WERI-Rb-1 (cell line): ENCODE data around the gene SLC6A3.

Experiments used
- DNase-seq: peaks from one replicate; pipeline ENCODE4 v3.0.0-alpha.2; 2020
- H3K27ac ChIP-seq: fragments of 250-450 bp; sonication (Bioruptor Pico); 2 replicates; pipeline ENCODE4 v1.5.1; 2020; ENCODE audit warnings: mild to moderate bottlenecking, moderate library complexity
- H3K27me3 ChIP-seq: fragments of 250-450 bp; sonication (Bioruptor Pico); 2 replicates; pipeline ENCODE4 v1.5.1; 2021; ENCODE audit warnings: mild to moderate bottlenecking, low read depth, moderate library complexity; ENCODE audit not compliant: insufficient read depth, severe bottlenecking
- H3K36me3 ChIP-seq: fragments of 250-450 bp; sonication (Bioruptor Pico); 2 replicates; pipeline ENCODE4 v1.5.1; 2020; ENCODE audit warnings: mild to moderate bottlenecking, moderate library complexity
- H3K4me3 ChIP-seq: 2 replicates; pipeline ENCODE4 v1.5.1; 2011; ENCODE audit warnings: low read depth, mild to moderate bottlenecking, control low read depth, low read length
- H3K9me3 ChIP-seq: fragments of 250-450 bp; sonication (Bioruptor Pico); 2 replicates; pipeline ENCODE4 v1.5.1; 2021; ENCODE audit warnings: mild to moderate bottlenecking, moderate library complexity; ENCODE audit not compliant: severe bottlenecking
- TF ChIP-seq, protein P1 (sequence below): IDR thresholded peaks from 2 replicates; pipeline ENCODE4 v1.5.1; 2011; ENCODE audit warnings: low read depth, mild to moderate bottlenecking, control low read depth, inconsistent platforms, low read length

Gene SLC6A3

DNA sequence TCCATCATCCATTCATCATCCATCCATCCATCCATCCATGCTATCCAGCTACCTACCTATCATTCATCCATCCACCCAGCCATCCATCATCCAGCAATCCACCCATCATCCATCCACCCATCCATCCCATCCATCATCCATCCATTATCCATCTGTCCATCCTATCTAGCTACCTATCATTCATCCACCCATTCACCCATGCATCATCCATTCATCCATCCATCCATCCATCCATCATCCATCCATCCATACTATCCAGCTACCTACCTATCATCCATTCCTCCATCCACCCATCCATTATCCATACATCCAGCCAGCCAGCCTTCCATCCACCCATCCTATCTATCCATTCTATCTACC is 26.3 kb downstream of the SLC6A3 start:
- Histone ChIP-seq H3K9me3 (peaks cover 4% of the 10 kb centered on the region), H3K4me3 (no peak overlapping the region), H3K27ac (no peak overlapping the region), H3K27me3 (no peaks in the 10 kb centered on the region), H3K36me3 (no peaks in the 10 kb centered on the region)
- TF ChIP-seq, protein P1, sequence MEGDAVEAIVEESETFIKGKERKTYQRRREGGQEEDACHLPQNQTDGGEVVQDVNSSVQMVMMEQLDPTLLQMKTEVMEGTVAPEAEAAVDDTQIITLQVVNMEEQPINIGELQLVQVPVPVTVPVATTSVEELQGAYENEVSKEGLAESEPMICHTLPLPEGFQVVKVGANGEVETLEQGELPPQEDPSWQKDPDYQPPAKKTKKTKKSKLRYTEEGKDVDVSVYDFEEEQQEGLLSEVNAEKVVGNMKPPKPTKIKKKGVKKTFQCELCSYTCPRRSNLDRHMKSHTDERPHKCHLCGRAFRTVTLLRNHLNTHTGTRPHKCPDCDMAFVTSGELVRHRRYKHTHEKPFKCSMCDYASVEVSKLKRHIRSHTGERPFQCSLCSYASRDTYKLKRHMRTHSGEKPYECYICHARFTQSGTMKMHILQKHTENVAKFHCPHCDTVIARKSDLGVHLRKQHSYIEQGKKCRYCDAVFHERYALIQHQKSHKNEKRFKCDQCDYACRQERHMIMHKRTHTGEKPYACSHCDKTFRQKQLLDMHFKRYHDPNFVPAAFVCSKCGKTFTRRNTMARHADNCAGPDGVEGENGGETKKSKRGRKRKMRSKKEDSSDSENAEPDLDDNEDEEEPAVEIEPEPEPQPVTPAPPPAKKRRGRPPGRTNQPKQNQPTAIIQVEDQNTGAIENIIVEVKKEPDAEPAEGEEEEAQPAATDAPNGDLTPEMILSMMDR, result no peak
- no peak for DNase-seq

DNA sequence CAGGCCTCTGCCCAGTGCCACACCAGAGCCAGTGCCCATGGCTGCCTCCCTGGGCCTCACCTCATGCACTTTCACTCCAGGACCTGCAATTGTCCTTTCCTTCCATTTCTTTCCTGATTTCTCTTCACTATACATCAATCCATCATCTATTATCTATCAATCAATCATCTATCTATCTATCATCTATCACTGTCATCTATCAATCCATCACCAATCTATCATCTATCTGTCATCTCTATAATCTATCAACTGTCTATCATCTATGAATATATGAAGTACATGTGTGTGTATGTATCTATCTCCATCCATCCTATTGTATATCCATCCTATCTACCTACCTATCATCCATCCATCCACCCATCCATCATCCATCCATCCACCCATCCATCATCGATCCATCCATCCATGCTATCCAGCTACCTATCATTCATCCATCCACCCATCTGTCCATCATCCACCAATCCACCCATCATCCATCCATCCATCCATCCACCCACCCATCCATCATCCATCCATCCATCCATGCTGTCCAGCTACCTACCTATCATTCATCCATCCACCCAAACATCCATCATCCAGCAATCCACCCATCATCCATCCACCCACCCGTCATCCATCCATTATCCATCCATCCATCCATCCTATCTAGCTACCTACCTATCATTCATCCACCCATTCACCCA is 26.9 kb downstream of the SLC6A3 start:
- Histone ChIP-seq H3K27ac (no peak overlapping the region), H3K4me3 (no peak overlapping the region), H3K36me3 (no peaks in the 10 kb centered on the region), H3K9me3 (peaks cover 4% of the 10 kb centered on the region), H3K27me3 (no peaks in the 10 kb centered on the region)
- TF ChIP-seq, protein P1, result no peak
- DNase-seq, result peak; percentile 0

GRCh38 chr5:1417586-1418225 is 27.5 kb downstream of the SLC6A3 start:
- H3K9me3 ChIP-seq, result peaks cover 4% of the 10 kb centered on the region
- no peaks in the 10 kb centered on the region for H3K27me3 ChIP-seq
- no peak overlapping the region for H3K4me3 ChIP-seq
- DNase-seq, result peak; percentile 72
- H3K27ac ChIP-seq, result no peak overlapping the region
- TF ChIP-seq, protein P1, result no peak
- no peaks in the 10 kb centered on the region for H3K36me3 ChIP-seq

- Histone ChIP-seq H3K27me3 (no peaks in the 10 kb centered on the region), H3K9me3 (peaks cover 4% of the 10 kb centered on the region), H3K27ac (no peak overlapping the region), H3K4me3 (no peak overlapping the region), H3K36me3 (no peaks in the 10 kb centered on the region)
- DNase-seq, result peak; percentile 4
- TF ChIP-seq, protein P1, result no peak
Measured at GRCh38 chr5:1416856-1417469, 28.3 kb downstream of the SLC6A3 start.

- H3K9me3 ChIP-seq, result peaks cover 4% of the 10 kb centered on the region
- no peak overlapping the region for H3K4me3 ChIP-seq
- H3K36me3 ChIP-seq, result no peaks in the 10 kb centered on the region
- TF ChIP-seq, protein P1, result no peak
- H3K27me3 ChIP-seq, result no peaks in the 10 kb centered on the region
- H3K27ac ChIP-seq, result no peak overlapping the region
- peak; percentile 7 for DNase-seq
Measured at GRCh38 chr5:1415626-1416360, 29.4 kb downstream of the SLC6A3 start.
